Endothelial cell of umbilical vein (primary cell): Measurements from ENCODE around the gene VDAC2. TPM values are rescaled to one million over a fixed set of nuclear protein-coding genes. Genes with fewer than 3 reads are reported as not detected.

Source experiments
- BruUV-seq: library from RNA; stranded (reverse); fragments of 400-500 nt; replicated peaks from 2 replicates; lab custom pipeline; 2021; lab: Mats Ljungman, UMichigan
- CTCF ChIA-PET: fragments of 300-600, 350-600 bp; sonication (Branson Sonifier 250); formaldehyde crosslinking; loops from one replicate; lab custom pipeline; 2021; ENCODE audit warnings: antibody characterized with exemption, inconsistent platforms; lab: Charles Lee
- POLR2A ChIA-PET: fragments of 300-600, 350-600 bp; sonication (Branson Sonifier 250); formaldehyde crosslinking; loops from one replicate; lab custom pipeline; 2021; ENCODE audit warnings: antibody characterized with exemption, inconsistent platforms; lab: Charles Lee
- DNase-seq: peaks from one replicate; pipeline ENCODE4 v3.0.0-alpha.2; 2011; ENCODE audit warnings: low read depth, low spot score
- FAIRE-seq: peaks from 2 replicates; lab custom pipeline; 2011; peaks lifted over from hg19 to GRCh38; lab: Jason Lieb, UNC
- H2AFZ ChIP-seq: 2 replicates; pipeline ENCODE4 v1.6.0; 2012; ENCODE audit warnings: low read depth, low read length, control low read depth, inconsistent platforms
- H3K27ac ChIP-seq: 2 replicates; pipeline ENCODE4 v1.5.1; 2011; ENCODE audit warnings: low read depth, mild to moderate bottlenecking, control low read depth, low read length, moderate library complexity; ENCODE audit not compliant: insufficient read depth
- H3K27me3 ChIP-seq, 2 experiments: 2 replicates each; pipeline versions ENCODE4 v1.6.0 to v1.6.1; 2011; ENCODE audit warnings: low read length in 2 of 2, mixed read lengths in 1 of 2; ENCODE audit not compliant: control insufficient read depth in 2 of 2, insufficient read depth in 2 of 2
- H3K36me3 ChIP-seq, 2 experiments: 2 replicates in 1 of 2; 3 replicates in 1 of 2; pipeline ENCODE4 v1.5.1; 2011; ENCODE audit warnings: low read length in 2 of 2, mild to moderate bottlenecking in 1 of 2, moderate library complexity in 1 of 2; ENCODE audit not compliant: control insufficient read depth in 2 of 2, insufficient read depth in 2 of 2; ENCODE audit errors: extremely low read depth in 1 of 2
- H3K4me1 ChIP-seq: 3 replicates; pipeline ENCODE4 v1.5.1; 2011; ENCODE audit warnings: mild to moderate bottlenecking, low read length; ENCODE audit not compliant: control insufficient read depth, insufficient read depth; ENCODE audit errors: extremely low read depth
- H3K4me2 ChIP-seq: 2 replicates; pipeline ENCODE4 v1.6.1; 2011; ENCODE audit warnings: low read length, control low read depth, mixed read lengths; ENCODE audit not compliant: insufficient read depth
- H3K4me3 ChIP-seq, 3 experiments: fragments of 200-600 bp in 1 of 3; sonication (generic), shearing (Covaris generic) in 1 of 3; replicated peaks in 1 of 3; 2 replicates each; pipeline ENCODE4 v1.5.1; 2011 to 2016; ENCODE audit warnings: control low read depth in 3 of 3, low read length in 3 of 3, mild to moderate bottlenecking in 2 of 3, inconsistent platforms in 1 of 3, low read depth in 1 of 3, moderate library complexity in 1 of 3; ENCODE audit not compliant: insufficient read depth in 1 of 3
- H3K79me2 ChIP-seq: 2 replicates; pipeline ENCODE4 v1.6.0; 2012; ENCODE audit warnings: low read length, inconsistent platforms; ENCODE audit not compliant: control insufficient read depth, insufficient read depth
- H3K9ac ChIP-seq: replicated peaks from 2 replicates; pipeline ENCODE3; 2011; ENCODE audit warnings: low read length, control low read depth; ENCODE audit not compliant: insufficient read depth; ENCODE audit errors: extremely low read depth
- H3K9me1 ChIP-seq: replicated peaks from 3 replicates; pipeline ENCODE4 v1.6.0; 2011; ENCODE audit warnings: mild to moderate bottlenecking, low read length; ENCODE audit not compliant: control insufficient read depth, insufficient read depth; ENCODE audit errors: extremely low read depth
- H3K9me3 ChIP-seq: replicated peaks from 2 replicates; pipeline ENCODE4 v1.5.1; 2012; ENCODE audit warnings: low read length, inconsistent platforms; ENCODE audit not compliant: control insufficient read depth, insufficient read depth
- H4K20me1 ChIP-seq: replicated peaks from 2 replicates; pipeline ENCODE3; 2011; ENCODE audit warnings: mild to moderate bottlenecking, low read length; ENCODE audit not compliant: control insufficient read depth, insufficient read depth; ENCODE audit errors: extremely low read depth
- CTCF ChIP-seq, 2 donors: IDR thresholded peaks; 1 replicate in 1 of 2; 2 replicates in 1 of 2; pipeline ENCODE4 v1.5.1; 2011; ENCODE audit warnings: low read length in 2 of 2, mild to moderate bottlenecking in 2 of 2, moderate library complexity in 2 of 2, control low read depth in 1 of 2, inconsistent platforms in 1 of 2, low read depth in 1 of 2; ENCODE audit not compliant: insufficient read depth in 1 of 2; ENCODE audit errors: extremely low read depth in 1 of 2
- EZH2 ChIP-seq: IDR thresholded peaks from 2 replicates; pipeline ENCODE4 v1.6.1; 2012; ENCODE audit warnings: borderline replicate concordance, low read depth, mild to moderate bottlenecking, moderate library complexity, low read length, inconsistent platforms; ENCODE audit not compliant: severe bottlenecking
- FOS ChIP-seq: IDR thresholded peaks from 2 replicates; pipeline ENCODE4 v1.6.1; 2011; ENCODE audit warnings: mild to moderate bottlenecking, low read length, moderate library complexity, borderline replicate concordance; ENCODE audit not compliant: insufficient read depth
- GATA2 ChIP-seq: IDR thresholded peaks from 2 replicates; pipeline ENCODE4 v1.7.0; 2011; ENCODE audit warnings: low read depth, mild to moderate bottlenecking, moderate library complexity, mixed read lengths, low read length; ENCODE audit not compliant: insufficient read length, insufficient read depth
- JUN ChIP-seq: IDR thresholded peaks from 2 replicates; pipeline ENCODE4 v1.6.1; 2011; ENCODE audit warnings: borderline replicate concordance, low read depth; ENCODE audit not compliant: insufficient read length, insufficient read depth
- MAX ChIP-seq: IDR thresholded peaks from 2 replicates; pipeline ENCODE4 v1.6.1; 2011; ENCODE audit not compliant: insufficient read depth, insufficient read length
- MYC ChIP-seq: IDR thresholded peaks from one replicate; pipeline ENCODE4 v1.6.1; 2011; ENCODE audit warnings: mild to moderate bottlenecking, low read depth, low read length
- POLR2A ChIP-seq: IDR thresholded peaks from 2 replicates; pipeline ENCODE4 v1.6.1; 2012; ENCODE audit warnings: low read depth, mild to moderate bottlenecking, control low read depth, low read length
- POLR2AphosphoS5 ChIP-seq: IDR thresholded peaks from 2 replicates; pipeline ENCODE4 v1.6.1; 2012; ENCODE audit warnings: low read depth, mild to moderate bottlenecking, control low read depth, low read length, moderate library complexity; ENCODE audit not compliant: insufficient read depth
- dilution Hi-C: fragments of 300-500 bp; cut with MboI; formaldehyde crosslinking; loops from one replicate; pipeline ENCODE4 v1.15.0; 2019; ENCODE audit warnings: low sequenced_read_pairs; ENCODE audit not compliant: extremely low pct_ligation_motif_present
- intact Hi-C: fragments of 100-400 bp; cut with micrococcal nuclease; formaldehyde crosslinking; loops from one replicate; pipeline ENCODE4 v1.10.0; 2022
- polyA plus RNA-seq, 4 experiments: library from polyadenylated mRNA; depleted of rRNA in 3 of 4; stranded (reverse) in 3 of 4; unstranded in 1 of 4; fragments of >200 nt; gene quantifications; 2 replicates each; pipeline versions ENCODE4 v1.2.1 to v1.2.3, GENCODE V29; 2011 to 2012; ENCODE audit warnings: missing spikeins in 1 of 4
- total RNA-seq: library from RNA; stranded (reverse); gene quantifications from 2 replicates; pipeline ENCODE4 v1.2.3, GENCODE V29; 2021

Gene VDAC2
- total and polyA plus RNA-seq, 2 donors (not counting 3 experiments of a cell fraction or from before 2014, with no cell fraction given), result 89.3 to 222 TPM

GRCh38 chr10:75261813-75262705 lies 51.5 kb downstream of the VDAC2 start:
- no peak for DNase-seq
- dilution Hi-C loops, result no loop called here
- Histone ChIP-seq H3K9me3 (no peaks in the 10 kb centered on the region), H3K9ac (no peak overlapping the region), H3K4me1 (no peaks in the 10 kb centered on the region), H3K27ac (no peak overlapping the region), H3K27me3 (no peaks in the 10 kb centered on the region), H3K79me2 (no peaks in the 10 kb centered on the region), H3K9me1 (no peaks in the 10 kb centered on the region), H2AFZ (no peak overlapping the region), H3K36me3 (no peaks in the 10 kb centered on the region), H3K4me3 (no peak overlapping the region), H4K20me1 (no peaks in the 10 kb centered on the region), H3K4me2 (no peak overlapping the region)
- CTCF ChIA-PET, result no interaction called here
- TF ChIP-seq MYC, result no peak
- no peak for TF ChIP-seq MAX
- TF ChIP-seq FOS, result no peak
- TF ChIP-seq EZH2, result no peak
- no peak for TF ChIP-seq POLR2A
- TF ChIP-seq JUN, result no peak
- TF ChIP-seq POLR2AphosphoS5, result no peak
- no peak for TF ChIP-seq CTCF (IDR thresholded peaks at IDR 0.05; ENCODE audit: extremely low read depth in 1 of 2, insufficient read depth in 1 of 2, low read depth in 1 of 2, low read length in 2 of 2)
- no peak for TF ChIP-seq GATA2
- no peak for FAIRE-seq
- POLR2A ChIA-PET, result no interaction called here
- no TSS peak for BruUV-seq
- intact Hi-C loops, result no loop called here
